ENCODE results near the gene PTOV1. TPM values are rescaled to one million over a fixed set of nuclear protein-coding genes. Genes with fewer than 3 reads are reported as not detected.

PTOV1 gene
- total and polyA plus RNA-seq, 2 experiments from 2014 or later: 114 to 294 TPM

- 89% methylated on average over 15 of the region's 15 CpGs for WGBS (ENCODE audit: low lambda C conversion rate, missing lambda C conversion rate)
These were observed 19.4 kb downstream of the PTOV1 start for GRCh38 chr19:49870309-49870901.

GRCh38 chr19:49871349-49871985 is 20.5 kb downstream of the PTOV1 start:
- no peak overlapping the region for H3K4me3 ChIP-seq
- H3K4me1 ChIP-seq (ENCODE audit: insufficient read depth): peaks cover 21% of the 10 kb centered on the region
- TF ChIP-seq EZH2 (IDR thresholded peaks at IDR 0.05; ENCODE audit: borderline replicate concordance) (no peak), EZH2phosphoT487 (IDR thresholded peaks at IDR 0.05; ENCODE audit: low read depth, severe bottlenecking, unreplicated experiment) (no peak), CTCF (IDR thresholded peaks at IDR 0.05; ENCODE audit: poor library complexity) (no peak)
- DNase-seq (ENCODE audit: low spot score): no peak
- no peak overlapping the region for H3K4me2 ChIP-seq
- WGBS (ENCODE audit: low lambda C conversion rate, missing lambda C conversion rate): 97% methylated on average over 12 of the region's 17 CpGs
- H2AFZ ChIP-seq: no peak overlapping the region
- no peaks in the 10 kb centered on the region for H3K9me3 ChIP-seq (ENCODE audit: low read depth)
- H3K27me3 ChIP-seq: no peaks in the 10 kb centered on the region
- H3K9me2 ChIP-seq (replicated peaks; ENCODE audit: insufficient read depth): no peaks in the 10 kb centered on the region
- no peaks in the 10 kb centered on the region for H3K36me3 ChIP-seq (replicated peaks; ENCODE audit: insufficient read depth, low read depth)
- H3K27ac ChIP-seq: no peak overlapping the region
- peaks cover 36% of the 10 kb centered on the region for H3K79me2 ChIP-seq
- no peaks in the 10 kb centered on the region for H4K20me1 ChIP-seq (ENCODE audit: insufficient read depth, poor library complexity, severe bottlenecking)

More at GRCh38 chr19:49870309-49870901, 19.4 kb downstream of the PTOV1 start:
- Histone ChIP-seq H3K4me1 (ENCODE audit: insufficient read depth) (peaks cover 26% of the 10 kb centered on the region), H3K9me3 (ENCODE audit: low read depth) (no peaks in the 10 kb centered on the region), H3K4me2 (peak overlapping the region; percentile 75), H3K9me2 (replicated peaks; ENCODE audit: insufficient read depth) (no peaks in the 10 kb centered on the region), H4K20me1 (ENCODE audit: insufficient read depth, poor library complexity, severe bottlenecking) (no peaks in the 10 kb centered on the region), H2AFZ (no peak overlapping the region), H3K4me3 (no peak overlapping the region), H3K27ac (peak overlapping the region; percentile 78), H3K27me3 (no peaks in the 10 kb centered on the region), H3K36me3 (replicated peaks; ENCODE audit: insufficient read depth, low read depth) (no peaks in the 10 kb centered on the region), H3K79me2 (peaks cover 38% of the 10 kb centered on the region)
- no peak for TF ChIP-seq EZH2phosphoT487 (IDR thresholded peaks at IDR 0.05; ENCODE audit: low read depth, severe bottlenecking, unreplicated experiment)
- TF ChIP-seq EZH2 (IDR thresholded peaks at IDR 0.05; ENCODE audit: borderline replicate concordance): no peak
- no peak for TF ChIP-seq CTCF (IDR thresholded peaks at IDR 0.05; ENCODE audit: poor library complexity)
- DNase-seq (ENCODE audit: low spot score): no peak

- no peak overlapping the region for H3K27ac ChIP-seq
- peaks cover 34% of the 10 kb centered on the region for H3K79me2 ChIP-seq
- no peaks in the 10 kb centered on the region for H3K27me3 ChIP-seq
- no peak for DNase-seq (ENCODE audit: low spot score)
- 91% methylated on average over 20 of the region's 27 CpGs for WGBS (ENCODE audit: low lambda C conversion rate, missing lambda C conversion rate)
- no peak overlapping the region for H3K4me3 ChIP-seq
- H2AFZ ChIP-seq: no peak overlapping the region
- H3K36me3 ChIP-seq (replicated peaks; ENCODE audit: insufficient read depth, low read depth): no peaks in the 10 kb centered on the region
- no peaks in the 10 kb centered on the region for H3K9me2 ChIP-seq (replicated peaks; ENCODE audit: insufficient read depth)
- no peak overlapping the region for H3K4me2 ChIP-seq
- H4K20me1 ChIP-seq (ENCODE audit: insufficient read depth, poor library complexity, severe bottlenecking): no peaks in the 10 kb centered on the region
- no peak for TF ChIP-seq CTCF (IDR thresholded peaks at IDR 0.05; ENCODE audit: poor library complexity)
- TF ChIP-seq EZH2 (IDR thresholded peaks at IDR 0.05; ENCODE audit: borderline replicate concordance): no peak
- no peak for TF ChIP-seq EZH2phosphoT487 (IDR thresholded peaks at IDR 0.05; ENCODE audit: low read depth, severe bottlenecking, unreplicated experiment)
- peaks cover 18% of the 10 kb centered on the region for H3K4me1 ChIP-seq (ENCODE audit: insufficient read depth)
- H3K9me3 ChIP-seq (ENCODE audit: low read depth): no peaks in the 10 kb centered on the region
These were observed 21.5 kb downstream of the PTOV1 start for GRCh38 chr19:49872245-49873128.
